Stimulated activated CD8-positive, alpha-beta memory T cell treated with anti-CD3 and anti-CD28 coated beads, Interleukin-2, amount 100 ng/mL, for 1 hour (primary cell): Measurements from ENCODE around the gene TACC3.

Experiments
- DNase-seq, 2 donors: peaks; one replicate each; pipeline ENCODE4 v3.0.0-alpha.2; 2020; ENCODE audit warnings: low read depth in 2 of 2

Gene TACC3

DNA sequence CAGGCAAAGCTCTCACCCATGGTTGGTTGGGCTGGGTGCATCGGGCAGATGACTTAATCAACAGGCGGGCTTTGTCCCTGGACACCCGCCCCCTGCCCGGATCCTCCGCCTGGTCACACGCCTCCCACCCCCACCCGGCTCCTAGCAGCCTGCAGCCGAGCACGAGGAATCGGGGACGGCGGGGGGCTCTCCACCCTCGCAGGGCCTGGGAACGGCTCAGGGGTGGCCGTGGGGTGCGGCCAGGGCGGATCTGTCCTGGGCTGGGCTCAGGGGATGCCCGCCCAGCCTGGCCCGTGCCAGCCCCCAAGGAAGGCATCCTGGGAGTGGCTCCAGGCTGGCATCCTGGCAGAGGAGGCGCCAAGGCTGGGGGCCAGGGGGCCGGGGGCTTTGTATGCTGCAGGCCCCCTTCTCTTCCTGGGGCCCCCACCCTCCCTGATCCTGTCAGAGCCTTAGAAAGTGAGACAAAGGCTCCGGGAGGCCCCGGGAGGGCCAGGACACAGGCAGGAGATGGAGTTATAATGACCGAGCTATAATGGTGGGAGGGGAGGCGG is 39.3 kb downstream of the TACC3 start:
- no peak for DNase-seq

DNA sequence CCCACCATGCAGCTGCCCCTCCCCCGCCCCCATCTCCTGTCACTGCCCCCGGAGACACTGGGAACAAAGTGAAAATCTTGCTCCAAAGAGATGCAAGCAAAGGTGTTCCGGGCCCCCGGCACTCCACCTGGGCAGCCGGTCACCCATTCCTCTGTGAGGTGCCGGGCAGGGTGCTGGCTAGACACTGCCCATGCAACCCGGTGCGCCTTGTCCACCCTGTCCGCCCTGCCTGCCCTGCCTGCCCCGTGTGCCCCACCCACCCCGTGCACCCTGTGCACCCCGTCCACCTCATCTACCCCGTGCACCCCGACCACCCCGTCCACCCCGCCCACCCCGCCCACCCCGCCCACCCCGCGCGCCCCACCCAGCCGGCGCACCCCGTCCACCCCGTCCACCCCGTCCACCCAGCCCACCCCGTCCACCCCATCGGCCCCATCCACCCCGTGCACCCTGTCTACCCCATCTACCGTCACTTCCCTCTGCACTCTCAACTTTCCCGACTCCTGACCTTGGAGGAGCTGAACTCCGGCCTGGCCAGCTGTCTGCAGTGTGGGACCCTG is 39.9 kb downstream of the TACC3 start:
- DNase-seq, result no peak

DNA sequence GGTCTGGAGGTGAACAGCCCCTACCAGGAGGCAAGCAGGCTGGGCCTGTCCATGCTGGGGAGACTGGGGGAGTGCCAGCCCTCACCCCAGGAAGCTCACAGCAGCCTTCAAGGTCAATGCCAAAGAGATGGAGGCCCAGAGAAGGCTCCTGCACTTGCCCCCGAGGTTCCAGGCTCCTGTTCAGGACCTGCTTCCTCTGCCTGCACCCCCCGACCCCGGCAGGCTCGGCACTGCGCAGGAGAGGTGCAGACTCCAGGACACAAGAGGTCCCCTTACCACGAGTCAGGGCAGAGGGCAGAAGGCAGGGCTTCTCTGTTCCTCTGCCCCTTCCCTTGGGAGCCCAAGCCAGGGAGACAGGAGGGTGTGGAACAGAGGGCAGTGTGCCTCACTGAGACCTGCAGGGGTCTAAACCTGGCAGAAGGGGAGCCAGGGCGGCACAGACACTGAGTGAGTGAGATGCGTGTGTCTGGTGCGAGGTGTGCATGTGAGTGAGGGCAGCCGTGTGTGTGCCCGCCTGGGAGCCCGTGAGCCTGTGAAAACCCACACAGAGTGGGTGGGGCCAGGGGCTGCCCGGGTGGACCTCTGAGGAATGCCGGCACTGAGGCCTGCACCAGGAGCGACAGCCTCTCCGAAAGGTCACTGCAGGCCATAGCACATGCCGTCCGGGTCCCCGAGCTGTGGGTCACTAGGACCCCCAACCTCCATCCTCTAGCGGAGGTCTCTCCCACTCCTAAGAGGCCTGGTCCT is 41.1 kb downstream of the TACC3 start:
- no peak for DNase-seq

DNA sequence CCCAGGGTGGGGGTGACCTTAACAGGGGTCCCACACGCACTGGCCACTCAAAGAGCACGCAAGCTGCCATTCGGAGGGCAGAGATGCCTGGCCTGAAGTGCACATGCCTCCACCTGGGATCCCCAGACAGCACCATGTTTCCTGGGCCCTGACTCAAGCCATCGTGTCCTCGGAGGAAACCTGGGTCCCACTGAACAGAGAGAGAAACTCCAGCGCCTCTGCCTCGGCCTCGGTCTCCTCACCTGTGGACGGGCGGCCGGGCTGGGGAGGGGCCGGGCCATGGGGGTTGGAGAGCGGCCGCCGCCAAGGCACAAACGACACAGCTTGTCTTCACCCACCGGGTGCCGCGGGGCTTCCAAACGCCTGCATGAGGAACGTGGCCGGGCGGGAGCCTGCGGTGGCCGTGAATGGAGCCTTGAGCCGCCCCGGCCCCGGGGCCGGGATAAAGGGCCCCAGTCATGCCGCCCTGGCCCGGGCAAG is 41.8 kb downstream of the TACC3 start:
- DNase-seq, result no peak

DNA sequence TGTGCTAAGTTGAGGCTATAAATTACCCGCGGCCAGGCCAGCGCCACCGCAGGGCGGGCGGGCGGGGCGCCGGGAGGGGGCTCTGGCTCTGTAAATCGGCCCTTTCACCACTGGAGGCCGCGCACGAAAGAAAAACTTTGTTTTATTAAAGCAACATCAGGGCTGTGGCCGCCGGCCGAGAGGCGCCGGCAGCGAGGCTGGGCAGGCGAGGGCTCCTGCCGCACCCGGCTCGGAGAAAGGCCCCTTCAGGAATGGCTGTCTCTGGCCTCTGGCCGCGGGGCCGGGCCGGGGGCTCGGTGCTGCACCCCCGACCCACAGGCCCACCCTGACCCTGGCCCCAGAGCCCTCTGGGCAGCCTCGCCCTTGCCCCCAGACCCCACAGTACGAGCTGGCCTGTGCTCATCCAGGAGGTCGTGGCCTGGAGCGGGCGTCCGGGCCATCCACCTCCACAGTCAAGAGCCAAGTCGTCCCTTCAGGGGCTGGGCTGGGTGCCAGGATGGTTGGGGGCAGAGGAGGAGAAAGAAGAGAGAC is 42.3 kb downstream of the TACC3 start:
- DNase-seq, result no peak

DNA sequence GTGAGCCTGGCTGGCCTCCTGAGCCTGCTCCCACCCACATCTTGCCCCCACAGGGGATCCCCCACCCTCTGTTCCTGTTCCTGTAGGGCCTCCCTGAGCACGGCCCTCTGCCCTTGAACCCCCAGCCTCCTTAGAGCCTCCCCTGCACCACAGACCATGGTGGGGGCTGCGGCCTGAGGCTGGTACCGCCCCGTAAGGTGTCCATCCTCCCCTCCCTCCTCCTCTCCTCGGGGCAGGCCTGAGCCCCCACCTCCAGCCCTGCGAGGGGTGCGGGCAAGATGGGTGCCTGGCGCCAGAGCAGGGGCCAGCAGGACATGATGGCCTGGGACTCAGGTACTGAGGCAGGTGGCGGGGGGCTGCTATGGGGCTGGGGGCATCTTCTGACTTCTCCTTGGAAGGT is 43.3 kb downstream of the TACC3 start:
- no peak for DNase-seq

DNA sequence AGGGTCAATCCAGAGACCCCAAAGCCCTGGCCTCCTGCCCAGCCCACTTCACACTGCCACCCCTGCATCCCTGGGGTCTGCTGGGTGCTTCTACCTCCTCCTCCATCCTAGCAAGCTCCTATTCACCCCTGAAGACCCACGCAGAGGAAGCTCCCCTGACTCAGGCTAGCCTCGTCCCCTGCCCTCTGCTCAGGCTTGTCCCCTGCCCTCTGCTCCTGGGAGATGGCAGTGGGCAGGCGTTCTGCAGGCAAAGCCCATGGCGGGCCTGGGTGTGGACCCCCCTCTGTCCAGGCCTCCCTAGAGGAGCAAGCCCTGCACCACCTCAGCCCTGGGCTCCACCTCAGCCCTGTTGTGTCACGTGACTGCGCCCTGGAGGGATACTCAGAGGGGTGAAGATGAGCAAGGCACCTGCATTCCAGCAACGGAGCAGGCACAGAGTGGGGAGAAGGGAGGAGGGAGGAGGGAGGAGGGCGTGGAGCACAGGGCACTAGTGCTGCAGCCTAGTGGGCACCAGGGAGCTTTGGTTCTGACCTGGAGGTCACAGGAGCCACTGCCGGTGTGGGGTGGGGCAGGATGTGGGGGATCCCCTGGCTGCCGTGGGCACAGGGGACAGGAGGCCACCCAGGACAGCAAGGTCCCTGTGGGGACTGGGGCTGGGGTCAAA is 44.2 kb downstream of the TACC3 start:
- DNase-seq, result no peak

DNA sequence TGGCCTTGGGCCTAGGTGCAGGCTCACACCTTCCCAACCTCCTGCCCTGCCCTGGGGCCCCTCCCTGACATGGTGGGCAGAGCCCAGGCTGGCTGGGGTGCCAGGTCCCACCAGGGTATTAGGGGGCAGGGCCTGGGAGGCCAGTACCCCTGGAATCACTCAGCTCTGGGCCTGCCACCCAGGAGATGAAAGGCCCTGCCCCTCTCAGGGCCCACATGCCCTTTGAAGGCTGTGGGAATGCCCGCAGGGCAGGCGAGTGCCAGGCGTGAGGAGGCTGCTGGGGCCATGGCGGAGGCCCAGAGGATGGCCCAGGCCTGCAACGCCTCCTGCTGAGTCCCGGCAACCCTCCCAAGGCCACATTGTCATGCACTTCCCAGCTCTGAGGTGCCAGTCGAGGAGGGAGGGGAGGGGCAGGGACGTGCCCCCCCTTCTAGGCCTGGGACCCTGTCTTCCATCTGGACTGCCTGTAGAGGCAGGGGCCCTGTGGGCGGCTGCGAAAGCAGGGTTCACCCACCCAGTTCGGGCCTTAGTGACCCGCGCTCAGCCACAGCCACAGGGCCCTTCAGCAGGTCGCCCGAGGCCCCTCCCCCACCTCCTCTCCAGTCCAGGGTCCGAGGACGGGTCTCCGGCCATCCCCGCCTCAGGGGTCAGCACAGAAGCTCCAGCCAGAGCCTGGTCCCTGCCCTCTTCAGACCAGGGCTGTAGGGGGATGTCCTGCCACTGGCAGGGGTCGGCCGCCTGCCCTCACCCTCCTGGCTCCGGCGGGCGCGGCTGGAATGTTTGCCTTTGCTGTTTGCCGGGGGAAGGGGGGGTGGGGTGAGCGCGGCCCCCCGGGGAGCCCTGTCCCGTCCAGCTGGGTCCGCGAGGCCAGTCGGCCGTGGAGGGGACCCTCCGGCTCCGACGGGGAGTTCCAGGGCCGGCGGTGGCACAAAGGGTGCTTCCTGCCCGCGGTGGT is 45.1 kb downstream of the TACC3 start:
- DNase-seq, result no peak

DNA sequence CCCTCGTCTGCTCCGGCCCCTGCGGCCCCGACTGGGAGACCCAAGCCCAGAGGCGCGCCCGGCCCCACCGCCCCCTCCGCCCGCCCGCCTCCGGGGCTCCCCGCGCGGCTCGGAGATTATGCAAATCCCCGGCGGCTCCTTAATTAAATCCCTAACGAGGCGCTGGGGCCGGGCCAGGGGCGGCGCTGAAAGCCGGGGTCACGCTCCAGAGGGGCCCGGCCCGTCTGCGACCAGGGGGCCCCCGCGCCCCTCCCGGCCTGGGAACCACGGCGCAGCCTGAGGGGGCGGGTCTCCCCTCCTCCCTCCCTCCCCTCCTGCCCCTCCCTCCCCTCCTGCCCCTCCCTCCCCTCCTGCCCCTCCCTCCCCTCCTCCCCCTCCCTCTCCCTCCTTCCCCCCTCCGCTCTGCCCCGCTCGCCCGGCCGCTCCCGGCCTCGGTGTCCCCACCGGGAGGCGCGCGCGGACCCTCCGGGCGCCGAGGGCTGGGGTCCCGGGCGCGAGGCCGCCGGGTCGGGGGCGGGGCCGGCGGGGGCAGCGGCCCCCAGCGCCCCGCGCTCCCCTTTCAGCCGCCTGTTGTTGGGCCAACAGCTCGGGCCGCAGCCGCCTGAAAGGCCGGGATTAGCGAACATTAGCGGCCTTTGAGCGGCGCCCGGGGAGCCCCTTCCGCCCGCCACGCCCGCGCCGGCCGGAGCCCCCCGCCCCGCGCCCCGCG is 45.9 kb downstream of the TACC3 start:
- DNase-seq, result no peak

DNA sequence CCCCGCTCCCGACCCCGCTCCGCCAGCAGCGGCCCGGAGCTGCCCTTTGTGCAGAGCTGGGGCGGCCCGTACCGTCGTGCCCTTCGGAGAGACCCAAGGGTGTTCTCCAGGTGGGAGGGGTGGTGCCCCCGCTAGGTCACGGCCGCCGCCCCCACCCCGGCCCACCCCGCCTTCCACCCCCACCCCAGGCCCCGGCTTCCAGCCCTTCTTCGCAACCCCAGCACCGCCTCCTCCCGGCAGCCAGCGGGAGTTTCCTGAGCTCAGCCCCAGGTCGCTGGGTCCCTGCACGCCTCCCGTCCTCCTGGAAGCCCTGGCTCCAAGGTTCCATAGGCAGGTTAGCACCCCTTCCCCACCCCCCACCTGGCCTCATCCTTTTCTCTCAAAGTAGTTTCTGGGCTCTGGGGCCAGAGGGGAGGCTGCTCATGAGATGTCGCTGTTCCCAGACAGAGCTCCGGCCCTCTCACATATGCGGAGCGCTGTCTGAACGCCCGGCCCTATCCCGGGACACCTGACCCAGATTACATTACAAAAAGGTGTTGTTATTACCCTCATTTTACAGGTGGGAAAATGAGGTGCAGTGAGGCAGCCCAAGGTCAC is 46.5 kb downstream of the TACC3 start:
- no peak for DNase-seq

DNA sequence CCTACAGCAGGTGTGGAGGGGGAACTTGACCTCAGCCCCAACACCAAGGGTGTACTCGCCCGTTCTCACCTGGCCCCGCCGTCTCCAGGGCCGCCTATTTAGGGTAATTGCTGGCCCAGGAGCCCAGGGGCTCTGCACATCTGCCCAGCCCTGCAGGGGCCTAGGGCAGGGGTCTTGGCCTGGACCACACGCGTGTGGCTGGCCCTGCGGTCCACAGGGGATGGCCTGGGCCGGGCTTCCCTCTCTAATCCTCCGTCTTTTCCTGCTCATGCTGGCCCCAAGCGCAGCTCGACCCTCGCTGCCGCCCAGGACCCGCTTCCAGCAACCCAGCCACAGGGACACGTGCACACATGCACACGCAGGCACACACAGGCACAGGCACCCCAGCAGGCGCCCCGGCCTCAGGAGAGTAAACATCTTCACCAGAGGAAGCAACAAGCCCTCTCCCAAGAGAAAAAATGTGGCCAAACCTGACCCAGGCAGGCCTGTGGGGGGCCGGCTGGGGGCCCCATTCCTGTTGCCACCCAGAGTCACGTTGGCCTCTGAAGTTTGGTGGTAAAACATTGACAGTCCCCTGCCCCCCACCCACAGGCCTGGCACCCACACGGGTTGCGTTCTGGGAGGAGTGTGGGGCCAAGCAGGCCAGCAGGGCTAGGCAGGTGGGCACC is 47.2 kb downstream of the TACC3 start:
- DNase-seq, result no peak

DNA sequence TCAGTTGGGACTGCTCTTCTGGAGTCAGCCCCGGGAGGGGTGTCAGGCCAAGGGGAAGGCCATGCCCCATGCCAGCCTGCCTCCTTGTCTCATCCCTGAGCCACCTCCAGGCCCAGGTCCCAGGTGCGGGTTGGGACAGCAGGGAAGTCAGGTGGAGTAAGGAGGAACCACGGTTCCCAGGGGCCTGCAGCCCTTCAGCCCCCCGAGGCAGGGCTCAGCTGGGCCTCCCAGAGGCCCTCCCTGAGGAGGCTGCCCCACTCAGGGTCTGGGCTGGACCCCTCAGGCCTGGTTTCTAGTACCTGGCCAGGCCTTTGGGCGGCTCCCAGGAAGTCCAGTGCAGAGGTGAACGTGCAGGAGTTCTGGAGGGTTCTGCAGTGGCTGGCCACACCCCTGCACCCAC is 48.4 kb downstream of the TACC3 start:
- no peak for DNase-seq

DNA sequence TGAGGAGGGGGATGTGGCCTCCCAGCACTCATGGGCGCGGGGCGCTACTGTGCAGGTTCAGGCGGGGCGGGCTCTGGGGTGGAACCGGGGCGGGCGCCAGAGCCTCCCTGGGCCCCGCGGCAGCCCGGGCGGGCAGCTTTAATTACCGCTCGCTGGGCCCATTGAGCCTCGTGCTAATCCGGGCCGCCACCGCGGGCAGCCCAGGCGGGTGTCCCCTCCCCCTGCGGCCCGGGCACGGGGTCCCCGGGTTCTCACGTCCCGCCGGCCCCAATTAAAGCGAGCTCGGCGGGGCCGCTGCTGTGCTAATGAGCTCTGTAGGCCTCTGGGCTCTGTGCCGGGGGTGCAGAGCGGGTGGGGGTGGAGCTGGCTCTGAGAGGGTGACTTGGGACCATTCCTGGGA is 48.9 kb downstream of the TACC3 start:
- no peak for DNase-seq

DNA sequence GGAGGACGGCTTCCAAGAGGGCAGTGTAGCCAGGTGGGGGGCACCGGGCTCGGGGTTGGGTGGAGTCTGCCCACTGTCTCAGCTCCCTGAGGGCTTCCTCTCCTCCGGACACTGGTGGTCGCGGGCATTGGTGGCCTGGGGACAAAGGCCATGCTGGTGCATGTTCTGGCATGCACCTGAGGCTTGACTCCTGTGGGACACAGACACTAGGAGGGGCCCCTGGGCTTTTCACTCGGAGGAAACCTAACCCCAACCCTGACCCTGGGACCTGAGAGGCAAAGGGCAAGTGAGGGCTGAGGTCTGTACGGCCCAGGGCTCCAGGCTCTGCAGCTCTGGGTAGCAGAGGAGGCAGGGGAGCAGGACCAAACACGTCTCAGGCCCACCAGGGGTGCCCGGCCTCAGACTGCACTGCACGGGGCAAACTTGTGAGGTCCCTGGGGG is 49.5 kb downstream of the TACC3 start:
- DNase-seq, result no peak

DNA sequence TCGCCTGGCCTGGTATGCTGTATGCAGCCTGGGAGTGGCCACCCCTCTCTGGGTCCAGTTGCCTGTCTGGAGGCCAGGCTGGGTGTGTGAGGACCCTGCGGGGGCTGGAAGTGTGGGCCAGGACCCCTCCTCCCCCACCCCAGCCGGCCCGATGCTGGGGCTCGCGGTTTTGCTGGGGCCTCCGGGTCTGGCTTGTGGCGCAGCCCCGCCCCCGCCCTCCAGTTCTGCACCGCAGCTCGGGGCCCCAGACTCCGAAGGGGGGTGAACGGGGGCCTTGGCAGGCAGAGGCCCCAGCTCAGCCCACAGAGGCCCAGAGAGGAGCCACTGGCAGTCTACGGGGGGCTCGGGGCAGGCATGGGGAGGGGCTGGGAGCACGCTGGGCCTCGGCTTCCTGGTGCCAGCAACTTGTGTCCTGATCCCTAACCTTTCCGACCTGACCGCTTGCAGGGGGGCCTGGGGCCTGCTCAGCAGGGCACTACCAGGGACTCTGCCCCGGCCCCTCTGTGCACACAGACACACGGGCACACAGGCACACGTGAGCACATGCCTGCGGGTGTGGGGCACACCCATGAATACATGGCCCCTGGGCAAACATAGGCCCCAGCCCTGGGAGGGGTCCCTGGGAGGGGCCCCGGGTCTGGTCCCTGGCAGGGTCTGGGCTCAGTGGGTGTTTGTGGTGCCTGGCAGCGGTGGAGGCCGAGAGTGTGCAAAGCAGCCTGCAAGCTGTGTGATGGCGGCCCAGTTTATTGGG is 50.4 kb downstream of the TACC3 start:
- DNase-seq, result no peak

DNA sequence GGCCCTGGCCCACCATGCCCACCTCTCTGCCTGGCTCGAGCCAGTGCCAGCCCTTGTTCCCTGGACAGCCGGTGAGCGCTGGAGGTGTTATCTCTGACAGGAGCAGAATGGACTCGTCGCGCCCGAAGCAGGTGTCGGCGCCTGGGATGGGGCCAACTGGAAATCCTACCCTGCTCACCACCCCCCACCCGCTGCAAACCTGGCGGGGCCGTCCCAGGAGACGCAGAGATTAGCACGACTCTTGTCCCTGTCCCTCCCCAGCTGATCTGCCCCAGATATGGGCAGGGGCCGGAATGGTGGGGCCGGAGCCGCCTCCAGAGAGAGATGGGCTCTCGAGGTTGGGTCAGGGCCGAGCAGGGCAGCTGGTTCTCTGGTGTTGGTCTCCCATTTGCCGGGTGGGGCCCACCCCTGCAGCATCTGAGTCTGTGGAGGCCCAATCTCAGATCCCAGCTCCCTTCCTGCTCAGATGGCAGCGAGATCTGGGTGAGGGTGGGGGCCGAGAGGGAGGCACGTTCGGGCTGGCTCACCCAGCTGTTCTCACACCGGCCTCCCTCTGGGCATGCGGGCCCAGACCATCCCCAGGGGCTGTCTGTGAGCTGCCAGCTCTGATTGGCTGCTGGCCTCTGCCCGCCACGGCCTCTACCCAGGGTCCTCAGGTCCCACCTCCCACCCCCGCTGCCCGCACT is 51.7 kb downstream of the TACC3 start:
- no peak for DNase-seq

DNA sequence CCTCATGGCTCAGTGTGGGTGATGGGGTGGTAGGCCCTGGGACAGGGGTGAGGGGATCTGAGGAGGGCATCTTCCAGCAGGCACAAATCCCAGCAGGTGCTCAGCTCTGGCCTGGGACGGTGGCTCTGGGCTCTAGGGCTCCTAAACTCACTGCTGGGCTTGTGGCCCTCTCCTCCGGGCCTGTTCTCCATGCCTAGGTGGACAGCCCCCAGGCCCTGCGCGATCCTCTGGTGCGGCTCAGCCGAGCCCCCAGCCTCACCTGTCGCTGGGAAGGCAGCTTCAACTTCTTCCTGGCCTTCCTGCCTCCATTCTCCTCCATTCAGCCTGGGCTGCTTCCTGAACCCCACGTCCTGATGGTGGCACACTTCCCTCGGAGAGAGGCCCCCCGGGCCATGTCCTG is 52.4 kb downstream of the TACC3 start:
- DNase-seq, result no peak

DNA sequence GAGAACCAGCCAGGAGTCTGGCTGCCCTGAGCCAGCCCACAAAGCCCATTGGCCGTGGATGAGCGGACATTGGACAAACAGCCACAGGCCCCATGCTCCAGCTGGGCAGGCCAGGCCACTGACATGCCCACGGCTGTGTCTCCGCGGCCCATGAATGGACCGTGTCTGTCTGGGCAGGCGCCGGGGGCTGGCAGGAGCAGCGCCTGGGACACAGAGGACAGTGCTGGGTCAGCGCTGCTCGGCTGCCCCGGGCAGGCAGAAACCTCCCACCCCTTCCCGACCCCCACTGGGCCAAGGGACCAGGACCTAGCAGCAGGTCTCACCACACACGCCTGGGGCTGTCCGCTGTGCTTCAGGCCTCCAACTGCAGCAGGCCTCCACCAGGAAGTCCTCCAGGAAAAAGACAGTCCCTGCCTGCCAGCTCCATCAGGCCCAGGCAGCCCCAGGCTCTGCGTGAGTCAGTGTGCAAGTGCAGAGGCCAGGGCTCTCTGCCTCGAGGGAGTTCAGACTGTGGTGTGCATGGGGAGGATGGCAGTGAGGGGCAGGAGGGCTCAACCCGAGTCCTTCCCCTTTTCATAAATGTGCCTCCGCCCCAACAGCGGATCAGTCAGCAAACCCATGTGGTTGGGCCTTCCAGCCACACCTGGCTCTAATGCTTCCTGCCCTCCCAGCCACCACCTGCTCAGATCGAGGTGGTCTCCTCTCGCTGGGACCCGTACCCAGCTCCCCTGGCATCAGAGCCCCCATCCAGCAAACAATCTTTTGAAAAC is 54.6 kb downstream of the TACC3 start:
- DNase-seq, result no peak
